Testis (tissue), 3 donors: ENCODE results near the gene UBE2D4. TPM values are rescaled to one million over a fixed set of nuclear protein-coding genes. Genes with fewer than 3 reads are reported as not detected.
"Not testable (repeated sequence)": the region's sequence is repeated elsewhere in the genome, so short reads cannot be mapped to it uniquely, and the experiment has no call there.

Experiments
- DNase-seq: peaks from one replicate; pipeline ENCODE4 v3.0.0-alpha.2; 2019
- H3K27ac ChIP-seq, 2 donors: fragments of 200-600 bp; sonication (generic); one replicate each; pipeline ENCODE4 v1.5.1; 2019
- H3K27me3 ChIP-seq: fragments of 200-600 bp; sonication (generic); one replicate; pipeline ENCODE4 v1.5.1; 2019
- H3K36me3 ChIP-seq: fragments of 200-600 bp; sonication (generic); one replicate; pipeline ENCODE4 v1.5.1; 2017; ENCODE audit warnings: low read depth; ENCODE audit errors: missing control alignments
- H3K4me1 ChIP-seq: fragments of 200-600 bp; sonication (generic); one replicate; pipeline ENCODE4 v1.5.1; 2019
- H3K4me3 ChIP-seq, 2 donors: fragments of 200-600 bp; sonication (generic); one replicate each; pipeline ENCODE4 v1.5.1; 2017 to 2019
- H3K9me3 ChIP-seq: fragments of 200-600 bp; sonication (generic); one replicate; pipeline ENCODE4 v1.5.1; 2017
- POLR2A ChIP-seq: fragments of 450-650 bp; IDR thresholded peaks from one replicate; pipeline ENCODE4 v1.6.1; 2017; ENCODE audit warnings: antibody characterized with exemption, mild to moderate bottlenecking, moderate library complexity
- WGBS, 2 donors: methylation state at CpG; one replicate each; pipeline ENCODE4 v1.1.5; 2018; 5-methylcytosine and 5-hydroxymethylcytosine counted together
- intact Hi-C: fragments of 100-400 bp; cut with DNase I; formaldehyde crosslinking; loops from one replicate; pipeline ENCODE4 v1.15.1; 2023; ENCODE audit warnings: low total_unique reads
- polyA plus RNA-seq: library from polyadenylated mRNA; stranded (reverse); fragments of 350-450 nt; fragmentation: Illumina TruSeq; extraction: RNeasy Lipid Tissue Mini Kit (QIAGEN cat#74804); gene quantifications from one replicate; pipeline ENCODE4 v1.2.3, GENCODE V29; 2014; ENCODE audit warnings: low read depth, low replicate concordance; ENCODE audit not compliant: insufficient read depth
- total RNA-seq, 2 donors: library from RNA; depleted of rRNA; stranded (reverse); fragments of >200 nt; gene quantifications; one replicate each; pipeline ENCODE4 v1.2.3, GENCODE V29; 2016
- TF ChIP-seq, protein P1 (sequence below), 3 experiments: fragments of 450-650 bp in 2 of 3; fragments of 200-600 bp in 1 of 3; sonication (generic) in 1 of 3; IDR thresholded peaks; one replicate each; pipeline ENCODE4 v1.5.1; 2016 to 2019; ENCODE audit warnings: antibody characterized with exemption in 3 of 3, mild to moderate bottlenecking in 2 of 3, moderate library complexity in 1 of 3

Gene UBE2D4
- total and polyA plus RNA-seq, 3 donors from 2014 or later: 15.8 to 18.6 (median 18.3) TPM

DNA sequence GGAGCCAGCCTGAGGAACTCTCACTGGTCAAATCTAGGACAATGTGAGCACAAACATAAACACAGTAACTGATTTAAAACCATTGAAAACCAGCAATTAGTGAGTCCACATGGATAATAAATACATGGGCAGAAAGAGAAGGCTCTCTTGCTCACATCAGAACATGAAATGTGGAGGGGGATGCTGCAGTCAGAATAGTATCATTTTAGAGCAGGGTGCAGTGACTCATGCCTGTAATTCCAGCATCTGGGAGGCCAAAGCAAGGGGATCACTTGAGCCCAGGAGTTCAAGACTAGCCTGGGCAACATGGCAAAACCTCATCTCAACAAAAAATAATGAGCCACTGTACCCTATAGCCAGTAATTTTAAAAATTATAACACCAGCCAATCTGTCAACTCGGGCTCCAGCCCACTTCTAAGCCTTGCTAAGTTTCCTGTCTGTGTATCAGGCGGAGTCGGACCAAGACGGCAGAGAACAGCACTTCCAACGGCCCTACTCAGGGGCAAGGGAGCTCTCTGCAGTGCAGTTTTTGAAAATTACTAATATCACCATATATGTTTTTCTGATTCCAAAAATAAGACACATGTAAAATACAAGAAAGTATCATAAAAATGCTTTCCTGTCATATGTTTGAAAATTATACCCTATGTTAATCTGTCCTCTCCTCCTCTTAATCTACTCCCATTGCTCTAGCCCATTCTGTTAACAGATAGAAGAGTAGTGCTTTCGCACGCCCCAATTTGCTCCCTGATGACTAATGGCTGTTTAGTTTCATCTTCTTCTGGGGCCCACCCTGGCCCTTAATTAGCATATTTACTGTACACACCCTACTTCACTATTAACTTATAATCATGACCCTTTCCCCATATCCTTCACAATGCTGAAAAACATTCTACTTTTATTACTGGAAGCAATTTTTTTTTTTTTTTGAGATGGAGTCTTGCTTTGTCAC is 37.0 kb upstream of the UBE2D4 start:
- intact Hi-C loops: no loop called here
- no peaks in the 10 kb centered on the region for H3K27me3 ChIP-seq
- no peak for DNase-seq
- WGBS, 2 donors: 87 to 90% methylated on average over 7 of the region's 7 CpGs
- no peaks in the 10 kb centered on the region for H3K4me1 ChIP-seq
- no peaks in the 10 kb centered on the region for H3K36me3 ChIP-seq
- no peak overlapping the region for H3K27ac ChIP-seq
- no peaks in the 10 kb centered on the region for H3K9me3 ChIP-seq
- TF ChIP-seq, protein P1, sequence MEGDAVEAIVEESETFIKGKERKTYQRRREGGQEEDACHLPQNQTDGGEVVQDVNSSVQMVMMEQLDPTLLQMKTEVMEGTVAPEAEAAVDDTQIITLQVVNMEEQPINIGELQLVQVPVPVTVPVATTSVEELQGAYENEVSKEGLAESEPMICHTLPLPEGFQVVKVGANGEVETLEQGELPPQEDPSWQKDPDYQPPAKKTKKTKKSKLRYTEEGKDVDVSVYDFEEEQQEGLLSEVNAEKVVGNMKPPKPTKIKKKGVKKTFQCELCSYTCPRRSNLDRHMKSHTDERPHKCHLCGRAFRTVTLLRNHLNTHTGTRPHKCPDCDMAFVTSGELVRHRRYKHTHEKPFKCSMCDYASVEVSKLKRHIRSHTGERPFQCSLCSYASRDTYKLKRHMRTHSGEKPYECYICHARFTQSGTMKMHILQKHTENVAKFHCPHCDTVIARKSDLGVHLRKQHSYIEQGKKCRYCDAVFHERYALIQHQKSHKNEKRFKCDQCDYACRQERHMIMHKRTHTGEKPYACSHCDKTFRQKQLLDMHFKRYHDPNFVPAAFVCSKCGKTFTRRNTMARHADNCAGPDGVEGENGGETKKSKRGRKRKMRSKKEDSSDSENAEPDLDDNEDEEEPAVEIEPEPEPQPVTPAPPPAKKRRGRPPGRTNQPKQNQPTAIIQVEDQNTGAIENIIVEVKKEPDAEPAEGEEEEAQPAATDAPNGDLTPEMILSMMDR (IDR thresholded peaks at IDR 0.05): no peak
- no peak for TF ChIP-seq POLR2A
- no peak overlapping the region for H3K4me3 ChIP-seq

DNA sequence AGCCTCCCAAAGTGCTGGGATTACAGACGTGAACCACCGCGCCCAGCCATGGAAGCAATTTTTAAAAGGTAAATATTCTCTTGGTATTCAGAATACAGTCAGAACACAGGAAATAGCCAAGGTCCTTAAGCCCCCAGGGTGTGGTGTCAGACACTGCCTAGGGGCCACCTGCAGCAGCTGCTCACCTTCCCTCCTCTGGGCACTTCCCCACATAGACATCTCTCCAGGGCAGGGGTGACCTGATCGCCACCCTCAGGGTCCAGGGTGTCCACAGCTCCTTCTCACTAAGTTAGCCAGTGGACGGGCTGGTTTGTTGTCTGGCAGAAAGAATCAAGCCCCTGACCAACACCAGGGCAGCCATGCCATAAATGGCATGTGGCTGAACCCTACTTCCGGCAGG is 35.8 kb upstream of the UBE2D4 start:
- no peaks in the 10 kb centered on the region for H3K9me3 ChIP-seq
- H3K27me3 ChIP-seq: no peaks in the 10 kb centered on the region
- intact Hi-C loops: no loop called here
- H3K4me1 ChIP-seq: no peaks in the 10 kb centered on the region
- TF ChIP-seq POLR2A: no peak
- TF ChIP-seq, protein P1 (IDR thresholded peaks at IDR 0.05): no peak
- no peak overlapping the region for H3K27ac ChIP-seq
- no peaks in the 10 kb centered on the region for H3K36me3 ChIP-seq
- no peak overlapping the region for H3K4me3 ChIP-seq
- WGBS, 2 donors: 92 to 93% methylated on average over 6 of the region's 6 CpGs
- no peak for DNase-seq

DNA sequence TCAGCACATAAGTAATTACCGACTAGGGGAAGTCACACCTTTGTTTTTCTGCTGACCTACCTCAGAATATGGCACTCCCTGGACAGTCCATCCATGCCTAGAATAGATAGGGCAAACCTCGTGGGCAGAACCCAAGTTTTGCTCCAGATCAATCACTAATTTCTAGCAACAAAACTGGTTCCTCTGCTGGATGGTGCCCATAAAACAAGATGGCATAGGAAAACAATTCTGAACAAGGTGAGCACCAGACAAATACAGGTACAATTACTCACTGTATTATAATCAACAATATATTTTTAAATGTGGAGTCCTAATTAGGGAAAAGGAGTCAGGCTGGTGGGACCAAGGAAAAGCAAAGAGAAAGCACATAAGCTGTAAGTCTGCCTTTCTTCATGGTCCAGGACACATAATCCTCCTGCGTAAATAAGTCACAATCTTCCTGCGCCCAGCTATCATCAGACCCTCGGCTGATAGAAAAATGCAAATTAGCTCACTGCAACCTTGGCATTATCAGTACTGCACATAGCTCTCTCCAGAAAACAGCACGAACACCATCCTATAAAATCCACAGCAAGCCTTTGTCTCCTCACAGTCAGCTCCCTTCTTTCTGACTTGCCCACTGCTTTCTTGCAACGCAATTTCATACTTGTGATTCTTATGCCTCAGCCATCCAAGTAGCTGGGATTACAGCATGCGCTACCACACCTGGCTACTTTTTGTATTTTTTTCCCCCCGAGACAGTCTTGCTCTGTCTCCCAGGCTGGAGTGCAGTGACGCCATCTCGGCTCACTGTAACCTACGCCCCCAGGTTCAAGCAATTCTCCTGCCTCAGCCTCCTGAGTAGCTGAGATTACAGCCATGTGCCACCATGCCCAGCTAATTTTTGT is 34.9 kb upstream of the UBE2D4 start:
- no peak for TF ChIP-seq POLR2A
- TF ChIP-seq, protein P1 (IDR thresholded peaks at IDR 0.05): no peak
- intact Hi-C loops: no loop called here
- no peak overlapping the region for H3K4me3 ChIP-seq
- no peaks in the 10 kb centered on the region for H3K36me3 ChIP-seq
- no peak overlapping the region for H3K27ac ChIP-seq
- no peaks in the 10 kb centered on the region for H3K27me3 ChIP-seq
- WGBS, 2 donors: 62 to 71% methylated on average over 12 of the region's 12 CpGs
- DNase-seq: no peak
- no peaks in the 10 kb centered on the region for H3K4me1 ChIP-seq
- H3K9me3 ChIP-seq: no peaks in the 10 kb centered on the region

DNA sequence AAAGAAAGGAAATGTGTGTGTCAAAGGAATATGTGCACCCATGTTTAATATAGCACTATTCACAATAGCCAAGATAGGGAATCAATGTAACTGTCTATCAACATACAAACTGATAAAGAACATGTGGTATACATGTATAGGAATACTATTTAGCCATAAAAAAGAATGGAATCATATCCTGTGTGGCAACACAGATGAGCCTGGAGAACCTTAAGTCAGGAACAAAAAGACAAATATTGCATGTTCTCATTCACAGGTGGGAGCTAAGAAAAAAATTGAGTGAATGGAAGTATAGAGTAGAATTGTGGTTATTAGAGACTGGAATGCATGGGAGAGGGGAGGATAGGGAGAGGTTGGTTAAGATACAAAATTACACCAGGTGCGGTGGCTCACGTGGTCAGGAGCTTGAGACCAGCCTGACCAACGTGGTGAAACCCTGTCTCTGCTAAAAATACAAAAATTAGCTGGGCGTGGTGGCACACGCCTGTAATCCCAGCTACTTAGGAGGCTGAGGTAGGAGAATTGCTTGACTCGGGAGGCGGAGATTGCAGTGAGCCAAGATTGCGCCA is 30.3 kb upstream of the UBE2D4 start:
- no peak for DNase-seq
- 72 to 74% methylated on average over 8 of the region's 8 CpGs for WGBS, 2 donors
- H3K9me3 ChIP-seq: no peaks in the 10 kb centered on the region

DNA sequence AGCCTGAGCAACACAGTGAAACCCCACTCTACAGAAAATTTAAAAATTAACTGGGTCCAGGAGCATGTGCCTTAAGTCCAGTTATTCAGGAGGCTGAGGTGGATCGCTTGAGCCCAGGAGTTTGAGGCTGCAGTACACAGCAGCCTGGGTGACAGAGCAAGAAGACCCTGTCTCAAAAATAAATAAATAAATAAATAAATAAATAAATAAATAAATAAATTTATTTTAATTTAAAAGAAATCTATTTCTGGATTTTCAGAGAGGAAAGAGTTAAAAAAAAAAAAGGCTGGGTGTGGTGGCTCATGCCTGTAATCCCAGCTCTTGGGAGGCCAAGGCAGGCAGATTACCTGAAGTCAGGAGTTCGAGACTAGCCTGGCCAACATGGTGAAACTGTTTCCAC is 27.7 kb upstream of the UBE2D4 start:
- H3K4me1 ChIP-seq: peaks cover 11% of the 10 kb centered on the region
- DNase-seq, H3K27ac ChIP-seq, H3K9me3 ChIP-seq, H3K4me3 ChIP-seq, intact Hi-C loops, H3K36me3 ChIP-seq, H3K27me3 ChIP-seq: not testable (repeated sequence)
- 88 to 94% methylated on average over 2 of the region's 2 CpGs for WGBS, 2 donors

More for the DNA sequence above, 30.3 kb upstream of the UBE2D4 start:
- Histone ChIP-seq H3K4me3 (no peak overlapping the region), H3K27ac (no peak overlapping the region), H3K4me1 (no peaks in the 10 kb centered on the region), H3K36me3 (no peaks in the 10 kb centered on the region), H3K27me3 (no peaks in the 10 kb centered on the region)
- intact Hi-C loops: no loop called here
- no peak for TF ChIP-seq POLR2A
- TF ChIP-seq, protein P1 (IDR thresholded peaks at IDR 0.05): no peak
